NCI-H774 (cell line): ENCODE data around the gene CAMKK2.
"Not testable (repeated sequence)": the region's sequence is repeated elsewhere in the genome, so short reads cannot be mapped to it uniquely, and the experiment has no call there.

Source experiments
- DNase-seq: peaks from one replicate; lab custom pipeline; 2025; lab: John Stamatoyannopoulos, UW

The CAMKK2 gene

DNA sequence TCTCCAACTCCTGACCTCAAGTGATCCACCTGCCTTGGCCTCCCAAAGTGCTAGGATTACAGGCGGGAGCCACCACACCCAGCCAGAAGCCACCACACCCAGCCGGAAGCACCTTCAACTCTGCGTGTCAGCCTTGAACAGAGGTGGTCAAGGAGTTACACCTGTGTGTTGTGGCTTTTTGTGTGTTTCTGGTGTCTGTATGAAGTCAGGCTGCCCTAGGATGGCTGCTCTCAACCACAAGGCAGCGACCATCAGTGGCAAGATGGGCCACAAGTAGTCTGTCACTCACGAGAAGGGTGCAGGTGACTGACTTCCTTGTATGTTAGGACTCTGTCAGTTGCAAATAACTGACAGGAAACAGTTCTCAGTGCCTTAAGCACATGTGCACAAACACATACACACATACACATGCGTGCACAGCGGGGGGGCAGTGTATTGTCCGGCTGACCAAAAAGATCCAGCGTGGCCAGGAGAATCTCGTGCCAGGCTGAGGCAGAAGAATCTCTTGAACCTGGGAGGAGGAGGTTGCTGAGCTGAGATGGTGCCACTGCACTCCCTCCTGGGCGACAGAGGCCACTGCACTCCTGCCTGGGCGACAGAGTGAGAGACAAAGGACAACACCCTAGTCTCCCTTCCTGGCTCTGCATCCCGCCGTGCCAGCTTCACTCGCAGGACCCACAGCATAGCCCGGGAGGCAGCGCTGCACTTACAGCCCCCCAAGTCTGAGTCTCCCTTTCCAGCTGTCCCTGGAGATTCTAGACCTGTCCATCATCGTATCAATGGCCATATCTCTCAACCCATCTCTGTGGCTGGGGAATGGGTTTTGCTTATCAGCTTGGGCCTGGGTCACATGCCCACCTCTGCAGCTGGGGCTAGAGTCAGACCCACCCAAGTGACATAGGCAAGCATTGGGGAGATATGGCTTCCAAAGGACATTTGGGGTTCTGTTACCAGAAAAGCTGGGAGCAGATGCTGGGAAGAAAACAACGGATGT lies 72.9 kb downstream of the CAMKK2 start:
- DNase-seq: no peak

GRCh38 chr12:121222847-121223246 lies 73.7 kb downstream of the CAMKK2 start:
- no peak for DNase-seq

- DNase-seq: no peak
Observed at GRCh38 chr12:121219353-121219986, 77.0 kb downstream of the CAMKK2 start.

GRCh38 chr12:121218588-121219352 lies 77.7 kb downstream of the CAMKK2 start:
- DNase-seq: no peak

GRCh38 chr12:121217761-121218160 lies 78.7 kb downstream of the CAMKK2 start:
- DNase-seq: no peak

GRCh38 chr12:121217063-121217462 lies 79.4 kb downstream of the CAMKK2 start:
- no peak for DNase-seq

DNA sequence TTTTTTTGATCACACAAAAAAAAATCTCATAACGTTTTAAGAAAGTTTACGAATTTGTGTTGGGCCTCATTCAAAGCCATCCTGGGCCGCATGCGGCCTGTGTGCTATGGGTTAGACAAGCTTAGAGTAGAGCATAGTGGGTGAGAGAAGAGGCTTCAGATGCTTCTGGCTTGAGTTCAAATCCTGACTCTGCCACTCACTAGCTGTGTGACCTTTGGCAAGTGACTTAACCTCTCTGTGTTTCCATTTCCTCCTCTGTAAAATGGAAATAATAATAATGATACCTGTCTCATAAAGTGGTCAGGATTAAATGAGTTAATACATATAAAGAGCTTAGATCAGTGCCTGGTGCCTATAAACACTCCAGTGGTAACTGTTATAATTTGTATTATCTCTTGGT lies 80.4 kb downstream of the CAMKK2 start:
- no peak for DNase-seq

DNA sequence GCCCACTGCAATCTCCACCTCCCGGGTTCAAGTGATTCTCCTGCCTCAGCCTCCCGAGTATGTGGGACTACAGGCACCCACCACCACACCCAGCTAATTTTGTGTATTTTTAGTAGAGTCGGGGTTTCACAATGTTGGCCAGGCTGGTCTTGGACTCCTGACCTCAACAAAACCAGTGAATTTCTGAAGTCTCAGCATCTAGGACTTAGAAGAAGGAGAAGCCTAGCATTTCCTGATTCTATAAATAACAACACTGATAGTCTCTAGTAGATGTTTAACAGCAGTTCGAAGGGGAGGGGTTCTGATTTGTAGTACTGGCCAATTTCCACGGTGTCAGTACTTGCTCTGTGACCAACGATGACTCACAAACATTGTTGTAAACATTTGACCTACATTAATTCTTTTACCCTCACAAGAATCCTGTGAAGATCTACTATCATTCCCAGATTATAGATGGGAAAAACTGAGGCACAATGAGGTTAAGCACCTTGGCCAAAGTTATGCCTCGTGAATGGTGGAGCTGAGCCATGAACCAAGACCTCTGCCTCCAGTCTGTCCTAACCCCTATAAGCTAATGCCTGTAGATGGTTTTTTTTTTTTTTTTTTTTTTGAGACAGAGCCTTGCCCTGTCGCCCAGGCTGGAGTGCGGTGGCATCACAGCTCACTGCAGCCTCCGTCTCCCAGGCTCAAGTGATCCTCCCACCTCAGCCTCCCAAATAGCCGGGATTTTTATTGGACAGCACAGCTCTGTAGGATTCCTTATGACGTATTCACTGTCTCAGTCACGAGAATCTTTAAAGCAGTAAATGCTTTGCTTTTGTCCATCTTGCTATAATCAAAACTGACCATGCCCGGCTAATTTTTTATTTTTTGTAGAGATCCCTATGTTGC lies 81.4 kb downstream of the CAMKK2 start:
- no peak for DNase-seq

DNA sequence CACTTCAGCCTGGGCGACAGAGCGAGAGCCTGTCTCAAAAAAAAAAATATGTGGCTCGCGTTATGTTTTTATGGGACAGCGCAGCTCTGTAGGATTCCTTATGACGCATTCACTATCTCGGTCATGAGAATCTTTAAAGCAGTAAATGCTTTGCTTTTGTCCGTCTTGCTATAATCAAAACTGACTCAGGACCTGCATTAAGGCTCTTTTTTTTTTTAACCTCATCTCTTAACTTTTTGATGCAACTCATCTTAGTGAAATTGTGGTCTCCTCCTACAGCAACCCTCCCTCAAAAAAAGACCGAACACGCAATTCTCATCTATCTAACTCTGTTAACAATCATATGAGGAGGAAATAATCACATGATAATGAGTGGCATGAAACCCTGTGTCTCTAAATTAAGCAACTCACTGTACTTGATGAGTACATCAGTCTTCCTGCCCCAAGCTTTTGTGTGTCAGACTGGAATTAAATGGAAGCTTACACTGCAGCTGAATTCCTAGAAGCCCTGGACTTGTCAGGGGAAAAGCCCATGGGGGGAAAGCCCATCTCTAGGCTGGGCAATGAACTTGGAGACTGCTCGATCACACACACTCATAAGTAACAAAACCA lies 82.2 kb downstream of the CAMKK2 start:
- no peak for DNase-seq

GRCh38 chr12:121212875-121213274 lies 83.6 kb downstream of the CAMKK2 start:
- DNase-seq: no peak

DNA sequence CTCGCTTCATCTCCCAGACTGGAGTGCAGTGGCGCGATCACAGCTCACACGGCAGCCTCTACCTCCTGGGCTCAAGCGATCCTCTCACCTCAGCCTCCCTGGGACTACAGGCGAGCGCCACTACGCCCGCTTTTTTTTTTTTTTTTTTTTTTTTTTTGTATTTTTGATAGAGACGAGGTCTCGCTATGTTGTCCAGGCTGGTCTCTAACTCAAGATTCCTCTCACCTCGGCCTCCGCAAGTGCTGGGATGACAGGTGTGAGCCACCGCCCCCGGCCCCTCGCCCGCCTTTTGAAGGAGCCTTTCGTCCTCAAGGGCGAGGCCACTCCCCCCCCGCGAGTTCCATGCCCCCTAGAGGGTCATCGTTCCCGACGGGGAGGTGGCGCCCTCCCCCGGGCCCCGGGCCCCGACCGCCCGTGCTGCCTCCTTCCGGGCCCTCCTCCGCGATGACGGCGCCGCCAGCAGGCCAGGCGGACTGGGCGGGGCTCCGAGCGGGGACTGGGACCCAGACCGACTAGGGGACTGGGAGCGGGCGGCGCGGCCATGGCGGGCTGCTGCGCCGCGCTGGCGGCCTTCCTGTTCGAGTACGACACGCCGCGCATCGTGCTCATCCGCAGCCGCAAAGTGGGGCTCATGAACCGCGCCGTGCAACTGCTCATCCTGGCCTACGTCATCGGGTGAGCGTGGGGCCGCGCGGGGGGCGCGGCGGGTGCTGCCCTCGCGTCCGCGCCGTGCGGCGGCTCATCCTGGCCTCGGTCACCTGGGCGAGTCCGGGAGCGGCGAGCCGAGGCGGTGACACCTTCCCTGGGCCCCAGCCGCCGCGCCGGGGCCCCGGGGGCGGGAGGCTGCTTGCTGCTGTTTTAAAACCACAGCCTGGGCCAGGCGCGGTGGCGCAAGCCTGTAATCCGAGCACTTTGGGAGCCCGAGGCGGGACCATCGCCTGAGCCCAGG lies 86.6 kb downstream of the CAMKK2 start, which contains the start of gene P2RX4:
Gene P2RX4 (plus strand): TSS at position 506 of the 949 bp plus-strand sequence. CDS start 36 bp downstream, at position 542.
- peak; percentile 89 for DNase-seq

DNA sequence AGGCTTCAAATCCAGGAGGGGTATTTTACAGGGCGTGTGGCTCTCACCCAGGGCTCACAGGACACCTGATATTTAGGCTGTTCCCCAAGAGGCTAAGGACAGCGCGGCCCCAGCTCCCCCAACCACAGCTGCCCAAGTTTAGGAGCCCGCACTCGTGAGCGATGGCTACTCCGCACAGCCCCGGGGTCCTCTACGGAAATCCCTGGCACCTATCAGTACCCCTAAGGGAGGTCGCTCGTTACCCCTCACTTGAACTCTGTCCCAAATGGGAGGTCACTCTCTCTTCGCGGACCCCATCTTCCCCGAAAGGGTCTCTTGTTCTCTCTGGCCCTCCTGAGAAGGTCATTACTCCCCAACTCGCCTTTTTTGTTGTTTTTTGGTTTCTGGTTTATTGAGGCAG lies 87.3 kb downstream of the CAMKK2 start:
- no peak for DNase-seq

DNA sequence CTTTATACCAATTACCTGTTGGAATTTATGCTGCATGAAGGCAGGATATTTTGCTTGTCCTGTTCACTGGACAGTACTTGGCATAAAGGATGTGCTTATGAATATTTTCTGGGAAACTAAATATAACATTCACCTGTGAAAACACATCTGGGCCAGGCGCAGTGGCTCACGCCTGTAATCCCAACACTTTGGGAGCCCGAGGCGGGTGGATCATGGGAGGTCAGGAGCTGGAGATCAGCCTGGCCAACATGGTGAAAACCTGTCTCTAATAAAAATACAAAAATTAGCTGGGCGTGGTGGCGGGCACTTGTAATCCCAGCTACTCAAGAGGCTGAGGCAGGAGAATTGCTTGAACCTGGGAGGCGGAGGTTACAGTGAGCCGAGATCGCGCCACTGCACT lies 87.9 kb downstream of the CAMKK2 start:
- not testable (repeated sequence) for DNase-seq

- no peak for DNase-seq
Observed at GRCh38 chr12:121205491-121205890, 91.0 kb downstream of the CAMKK2 start.

DNA sequence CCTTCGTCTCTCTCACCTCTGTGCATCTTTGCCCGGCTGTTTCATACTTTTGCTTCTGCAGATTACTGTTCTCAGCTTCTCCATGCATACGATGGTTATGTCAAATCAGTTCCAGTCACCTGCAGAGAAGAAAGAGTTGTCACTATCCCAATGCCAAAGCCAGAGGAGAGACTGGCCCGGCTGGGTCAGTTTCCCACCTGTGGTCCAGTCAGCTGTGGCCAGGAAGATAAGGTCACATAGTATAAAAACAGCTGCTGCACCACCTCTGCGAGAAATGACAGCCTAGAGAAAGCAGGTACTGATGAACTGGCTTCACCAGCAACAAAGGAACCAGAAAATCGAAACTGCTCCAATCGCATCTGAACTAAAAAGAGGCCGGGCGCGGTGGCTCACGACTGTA lies 93.0 kb downstream of the CAMKK2 start:
- no peak for DNase-seq

- DNase-seq: no peak
Observed at GRCh38 chr12:121202407-121203355, 93.8 kb downstream of the CAMKK2 start.

DNA sequence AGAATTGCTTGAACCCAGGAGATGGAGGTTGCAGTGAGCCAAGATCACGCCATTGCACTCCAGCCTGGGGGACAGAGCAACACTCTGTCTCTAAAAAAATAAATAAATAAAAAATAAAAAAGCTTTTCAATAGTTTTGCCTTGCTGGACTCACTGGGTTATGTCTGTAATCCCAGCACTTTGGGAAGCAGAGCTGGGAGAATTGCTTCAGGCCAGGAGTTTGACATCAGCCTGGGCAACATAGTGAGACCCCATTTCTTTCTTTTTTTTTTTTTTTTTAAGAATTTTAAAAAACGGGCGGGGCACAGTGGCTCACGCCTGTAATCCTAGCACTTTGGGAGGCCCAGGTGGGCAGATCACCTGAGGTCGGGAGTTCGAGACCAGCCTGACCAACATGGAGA lies 95.4 kb downstream of the CAMKK2 start:
- not testable (repeated sequence) for DNase-seq

DNA sequence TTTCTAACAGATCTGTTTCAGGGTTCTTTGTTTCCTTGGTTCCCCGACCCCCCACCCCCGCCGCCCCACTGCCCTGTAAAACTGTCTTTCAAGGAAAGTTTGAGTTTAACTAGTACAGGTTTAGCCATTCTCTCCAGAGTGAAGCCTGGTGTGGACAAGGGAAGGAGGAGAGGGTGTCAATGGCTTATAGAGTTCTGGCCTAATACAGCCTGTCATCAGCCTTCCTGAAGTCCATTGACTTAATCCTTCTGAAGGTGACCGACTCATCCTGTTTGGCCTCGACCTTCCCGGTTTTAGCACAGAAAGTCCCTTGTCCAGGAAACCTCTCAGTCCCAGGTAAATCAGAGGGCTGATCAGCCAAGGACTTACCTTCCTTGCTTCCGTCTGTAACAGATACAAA lies 97.6 kb downstream of the CAMKK2 start:
- no peak for DNase-seq

DNA sequence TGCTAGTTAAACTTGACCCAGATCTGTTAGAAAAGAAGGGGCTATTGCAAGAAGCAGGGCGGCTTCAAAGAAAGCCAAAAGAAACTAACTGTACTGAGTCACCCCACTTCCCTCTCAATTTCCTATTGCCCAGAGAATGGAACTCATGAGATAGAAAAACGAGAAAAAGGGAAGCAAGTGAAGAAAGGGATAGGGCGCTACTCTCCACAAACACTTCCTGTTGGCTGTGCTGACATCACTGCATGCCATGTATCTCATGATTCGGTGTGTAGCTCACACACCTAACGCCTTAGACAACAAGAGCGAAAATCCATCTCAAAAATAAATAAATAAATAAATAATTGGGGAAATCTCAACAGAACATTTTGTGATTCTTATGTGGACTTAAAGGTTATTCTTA lies 99.6 kb downstream of the CAMKK2 start:
- DNase-seq: peak; percentile 3
